ENCODE measurements around the gene AOAH.

The AOAH gene

GRCh38 chr7:36570528-36571189 is 153.6 kb downstream of the AOAH start:
- no peak for TF ChIP-seq CTCF (IDR thresholded peaks at IDR 0.05; ENCODE audit: low read length, missing control alignments)
- no peak for DNase-seq (ENCODE audit: low read depth)
- H3K4me3 ChIP-seq (replicated peaks; ENCODE audit: low read depth, low read length): no peak overlapping the region

- H3K4me3 ChIP-seq (replicated peaks; ENCODE audit: low read depth, low read length): no peak overlapping the region
- DNase-seq (ENCODE audit: low read depth): no peak
- TF ChIP-seq CTCF (IDR thresholded peaks at IDR 0.05; ENCODE audit: low read length, missing control alignments): no peak
Observed at GRCh38 chr7:36568452-36568849, 155.8 kb downstream of the AOAH start.

DNA sequence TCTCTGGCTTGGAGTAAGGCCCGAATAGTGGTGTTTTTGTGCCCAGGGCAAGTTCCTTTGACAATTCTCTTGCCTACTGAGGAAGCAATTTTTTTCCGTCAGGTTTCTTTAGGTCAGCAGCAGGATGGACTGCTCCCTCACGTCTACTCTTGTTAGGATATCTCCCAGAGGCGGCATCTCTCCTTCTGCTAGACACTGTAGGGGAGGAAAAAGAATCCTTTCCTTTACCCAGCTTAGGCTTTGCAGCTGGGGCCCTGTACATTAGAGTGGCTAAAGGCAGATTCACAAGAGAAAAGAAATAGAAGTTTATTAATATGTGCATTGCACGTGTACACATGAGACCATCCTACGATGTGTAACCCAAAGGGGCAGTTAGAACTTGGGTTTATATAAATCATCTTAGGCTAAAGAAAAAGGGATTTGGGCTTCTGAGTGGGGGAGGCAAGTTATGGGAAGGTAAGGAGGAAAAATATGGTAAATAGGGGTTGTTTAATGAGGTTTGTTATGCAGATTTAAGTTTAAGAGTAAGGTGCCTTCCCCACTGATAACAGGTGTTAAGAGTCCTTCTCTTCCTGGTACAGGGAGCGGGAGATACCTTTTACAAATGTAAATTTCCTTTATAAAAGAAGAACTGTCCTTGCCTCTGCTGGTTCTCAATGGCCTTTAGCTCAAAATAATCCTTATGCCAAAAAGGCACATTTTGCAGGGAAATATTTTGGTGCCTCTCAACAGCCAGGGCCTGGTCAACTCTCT is 156.4 kb downstream of the AOAH start:
- no peak for TF ChIP-seq CTCF (IDR thresholded peaks at IDR 0.05; ENCODE audit: low read length, missing control alignments)
- no peak for DNase-seq (ENCODE audit: low read depth)
- no peak overlapping the region for H3K4me3 ChIP-seq (replicated peaks; ENCODE audit: low read depth, low read length)

GRCh38 chr7:36565792-36566356 is 158.4 kb downstream of the AOAH start:
- no peak overlapping the region for H3K4me3 ChIP-seq (replicated peaks; ENCODE audit: low read depth, low read length)
- DNase-seq (ENCODE audit: low read depth): peak; percentile 53
- no peak for TF ChIP-seq CTCF (IDR thresholded peaks at IDR 0.05; ENCODE audit: low read length, missing control alignments)

DNA sequence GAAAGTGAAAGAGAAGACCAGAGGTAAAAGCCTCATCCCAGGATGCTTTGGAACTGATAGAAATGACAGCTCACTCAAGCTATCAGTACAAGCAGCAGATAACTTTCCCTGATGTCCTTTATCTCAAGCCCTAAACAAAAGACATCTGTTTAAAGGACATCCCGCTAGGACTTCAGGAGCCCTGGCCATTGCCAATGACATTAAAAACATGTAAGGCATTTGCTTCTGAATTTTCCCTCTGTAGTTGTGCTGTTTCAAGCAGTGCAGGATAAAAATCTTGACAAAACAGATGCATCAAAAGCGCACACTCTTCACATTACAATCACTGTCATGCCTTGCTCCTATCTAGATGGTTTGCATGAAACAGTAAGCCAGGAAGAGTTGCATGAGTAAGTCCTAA is 159.8 kb downstream of the AOAH start:
- TF ChIP-seq CTCF (IDR thresholded peaks at IDR 0.05; ENCODE audit: low read length, missing control alignments): no peak
- no peak for DNase-seq (ENCODE audit: low read depth)
- H3K4me3 ChIP-seq (replicated peaks; ENCODE audit: low read depth, low read length): no peak overlapping the region

DNA sequence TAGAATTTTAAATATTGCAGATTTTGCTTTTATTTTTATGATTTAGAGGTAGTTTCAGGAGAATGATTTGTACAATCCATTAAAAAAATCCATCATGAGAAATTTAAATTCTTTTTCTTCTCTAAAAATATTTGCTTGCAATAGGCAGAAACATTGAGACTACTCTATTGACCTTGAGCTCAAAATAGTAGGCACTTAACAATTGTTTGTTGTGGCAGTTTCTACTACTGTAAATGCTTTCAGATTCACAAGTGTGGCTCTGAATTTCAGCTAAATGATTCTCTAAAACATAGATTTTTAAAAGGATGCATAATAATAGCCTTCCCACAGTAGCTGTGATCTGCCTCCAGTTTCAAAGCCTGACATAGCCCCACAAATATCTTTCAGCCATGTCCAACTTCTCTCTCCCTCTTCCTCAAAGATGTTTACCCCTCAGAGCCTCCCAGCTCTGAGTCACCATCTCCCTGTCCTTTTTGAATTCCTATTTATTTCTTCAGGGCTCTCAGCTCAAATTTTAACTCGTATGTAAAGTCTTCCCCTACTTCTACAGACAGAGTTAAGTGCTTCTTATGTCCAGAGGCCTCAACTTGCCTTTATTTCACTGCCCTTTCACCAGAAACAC is 160.5 kb downstream of the AOAH start:
- no peak for TF ChIP-seq CTCF (IDR thresholded peaks at IDR 0.05; ENCODE audit: low read length, missing control alignments)
- peak; percentile 21 for DNase-seq (ENCODE audit: low read depth)
- H3K4me3 ChIP-seq (replicated peaks; ENCODE audit: low read depth, low read length): no peak overlapping the region
